HCT116 (cell line): ENCODE results near the gene SRPK2. TPM values are rescaled to one million over a fixed set of nuclear protein-coding genes. Genes with fewer than 3 reads are reported as not detected.

Source experiments
- ATAC-seq: fragments of 200-7000 bp; cut with Tn5 transposase; 2 replicates; pipeline ENCODE4 v1.9.1; 2020; ENCODE audit warnings: mild to moderate bottlenecking, moderate library complexity
- BruUV-seq: library from RNA; stranded (reverse); fragments of 400-500 nt; replicated peaks from 2 replicates; lab custom pipeline; 2021; lab: Mats Ljungman, UMichigan
- CTCF ChIA-PET: fragments of 300-600 bp; sonication (Branson Sonifier 250); formaldehyde crosslinking; loops from one replicate; lab custom pipeline; 2021; ENCODE audit warnings: antibody characterized with exemption; lab: Charles Lee
- POLR2A ChIA-PET: fragments of 300-600, 350-600 bp; sonication (Branson Sonifier 250); formaldehyde crosslinking; loops from one replicate; lab custom pipeline; 2021; ENCODE audit warnings: antibody characterized with exemption; lab: Charles Lee
- RAD21 ChIA-PET, 2 experiments: fragments of 300-600 bp; sonication (Branson Sonifier 250); formaldehyde crosslinking; loops; one replicate each; lab custom pipeline; 2023; ENCODE audit warnings: low total read pairs in 2 of 2; ENCODE audit not compliant: uncharacterized antibody in 2 of 2, unreplicated experiment in 2 of 2, low non-redundant PET in 1 of 2; lab: Charles Lee
- DNase-seq: peaks from one replicate; pipeline ENCODE4 v3.0.0-alpha.2; 2010; ENCODE audit warnings: low read depth, low spot score
- H2AFZ ChIP-seq: fragments of 200-600 bp; shearing (Covaris generic), sonication (generic); 2 replicates; pipeline ENCODE4 v1.6.1; 2017; ENCODE audit warnings: low read depth, mixed run types, mixed read lengths, antibody characterized with exemption, low read length; ENCODE audit not compliant: poor library complexity, severe bottlenecking
- H3K27ac ChIP-seq: 2 replicates; pipeline ENCODE4 v1.5.1; 2012; ENCODE audit warnings: low read depth, low read length
- H3K27me3 ChIP-seq: fragments of 200-600 bp; sonication (generic); 2 replicates; pipeline ENCODE4 v1.6.1; 2016; ENCODE audit warnings: mixed run types, low read length, mixed read lengths; ENCODE audit not compliant: insufficient read depth
- H3K36me3 ChIP-seq, 2 experiments: fragments of 200-500 bp in 1 of 2; fragments of 200-600 bp in 1 of 2; sonication (Bioruptor generic) in 1 of 2; sonication (generic) in 1 of 2; 2 replicates each; pipeline versions ENCODE4 v1.5.1 to v1.6.1; 2014 to 2016; ENCODE audit warnings: low read length in 2 of 2, inconsistent platforms in 1 of 2, mixed read lengths in 1 of 2, mixed run types in 1 of 2; ENCODE audit not compliant: insufficient read depth in 2 of 2, control insufficient read depth in 1 of 2
- H3K4me1 ChIP-seq, 2 experiments: fragments of 200-600 bp in 1 of 2; sonication (generic) in 1 of 2; 2 replicates each; pipeline versions ENCODE4 v1.5.1 to v1.6.1; 2012 to 2017; ENCODE audit warnings: low read length in 2 of 2, inconsistent platforms in 1 of 2, mild to moderate bottlenecking in 1 of 2, mixed read lengths in 1 of 2, mixed run types in 1 of 2, moderate library complexity in 1 of 2; ENCODE audit not compliant: insufficient read depth in 2 of 2, control insufficient read depth in 1 of 2
- H3K4me2 ChIP-seq: fragments of 200-600 bp; sonication (generic); 2 replicates; pipeline ENCODE4 v1.6.1; 2017; ENCODE audit warnings: mixed run types, low read length, mixed read lengths
- H3K4me3 ChIP-seq, 2 experiments: fragments of 200-600 bp in 1 of 2; sonication (generic) in 1 of 2; replicated peaks in 1 of 2; 2 replicates each; pipeline ENCODE4 v1.5.1; 2011 to 2016; ENCODE audit warnings: low read length in 2 of 2, control low read depth in 1 of 2, low read depth in 1 of 2, mild to moderate bottlenecking in 1 of 2, mixed read lengths in 1 of 2, mixed run types in 1 of 2
- H3K79me2 ChIP-seq: fragments of 200-600 bp; sonication (generic); 2 replicates; pipeline ENCODE4 v1.6.1; 2017; ENCODE audit warnings: mild to moderate bottlenecking, mixed run types, low read length, moderate library complexity, mixed read lengths; ENCODE audit not compliant: insufficient read depth
- H3K9ac ChIP-seq: fragments of 200-600 bp; sonication (generic); 2 replicates; pipeline ENCODE4 v1.6.1; 2016; ENCODE audit warnings: low read length, mixed read lengths
- H3K9me2 ChIP-seq: fragments of 200-600 bp; sonication (generic), shearing (Covaris generic); 2 replicates; pipeline ENCODE4 v1.6.1; 2017; ENCODE audit warnings: mixed run types, mild to moderate bottlenecking, moderate library complexity; ENCODE audit not compliant: insufficient read depth
- H3K9me3 ChIP-seq, 2 experiments: fragments of 200-500 bp in 1 of 2; fragments of 200-600 bp in 1 of 2; sonication (Bioruptor generic) in 1 of 2; sonication (generic) in 1 of 2; 2 replicates each; pipeline ENCODE4 v1.6.1; 2014 to 2017; ENCODE audit warnings: low read length in 2 of 2, mixed read lengths in 2 of 2, inconsistent platforms in 1 of 2, low read depth in 1 of 2, mild to moderate bottlenecking in 1 of 2, mixed run types in 1 of 2, moderate library complexity in 1 of 2; ENCODE audit not compliant: control insufficient read depth in 1 of 2, insufficient read depth in 1 of 2
- H4K20me1 ChIP-seq: fragments of 200-600 bp; sonication (generic), shearing (Covaris generic); 2 replicates; pipeline ENCODE4 v1.6.1; 2017; ENCODE audit warnings: mixed run types, mild to moderate bottlenecking, moderate library complexity; ENCODE audit not compliant: insufficient read depth
- CBX3 ChIP-seq: IDR thresholded peaks from 2 replicates; pipeline ENCODE4 v1.6.1; 2012; ENCODE audit warnings: low read depth
- CEBPB ChIP-seq: IDR thresholded peaks from 2 replicates; pipeline ENCODE4 v1.6.1; 2012; ENCODE audit warnings: low read depth
- EGR1 ChIP-seq: IDR thresholded peaks from 2 replicates; pipeline ENCODE4 v1.6.1; 2012; ENCODE audit warnings: low read depth
- ELF1 ChIP-seq: IDR thresholded peaks from 2 replicates; pipeline ENCODE4 v1.6.1; 2012; ENCODE audit warnings: low read depth, borderline replicate concordance
- EZH2 ChIP-seq: fragments of 200-600 bp; sonication (generic); IDR thresholded peaks from 2 replicates; pipeline ENCODE4 v1.6.1; 2017; ENCODE audit warnings: antibody characterized with exemption, mixed run types
- EZH2phosphoT487 ChIP-seq: fragments of 200-600 bp; IDR thresholded peaks from 2 replicates; pipeline ENCODE4 v1.6.1; 2018; ENCODE audit warnings: antibody characterized with exemption, borderline replicate concordance
- FOSL1 ChIP-seq: IDR thresholded peaks from 2 replicates; pipeline ENCODE4 v1.6.1; 2012; ENCODE audit warnings: low read depth
- JUND ChIP-seq: IDR thresholded peaks from 2 replicates; pipeline ENCODE4 v1.6.1; 2012
- MAX ChIP-seq: IDR thresholded peaks from 2 replicates; pipeline ENCODE4 v1.6.1; 2012
- POLR2A ChIP-seq: IDR thresholded peaks from 2 replicates; pipeline ENCODE4 v1.7.0; 2011; ENCODE audit warnings: borderline replicate concordance; ENCODE audit not compliant: insufficient read depth, insufficient read length; ENCODE audit errors: extremely low read depth
- POLR2AphosphoS5 ChIP-seq: IDR thresholded peaks from 2 replicates; pipeline ENCODE4 v1.6.1; 2011; ENCODE audit warnings: mild to moderate bottlenecking, low read depth, low read length, moderate library complexity
- RAD21 ChIP-seq: IDR thresholded peaks from 2 replicates; pipeline ENCODE4 v1.6.1; 2012; ENCODE audit warnings: low read depth, mild to moderate bottlenecking
- SIN3A ChIP-seq: IDR thresholded peaks from 2 replicates; pipeline ENCODE4 v1.6.1; 2012; ENCODE audit warnings: low read depth
- SP1 ChIP-seq: IDR thresholded peaks from 2 replicates; pipeline ENCODE4 v1.6.1; 2012; ENCODE audit warnings: low read depth
- SRF ChIP-seq: IDR thresholded peaks from 2 replicates; pipeline ENCODE4 v1.6.1; 2012; ENCODE audit warnings: low read depth
- TCF7L2 ChIP-seq: IDR thresholded peaks from 2 replicates; pipeline ENCODE4 v1.7.0; 2011; ENCODE audit warnings: borderline replicate concordance, inconsistent platforms; ENCODE audit not compliant: insufficient read depth, insufficient read length; ENCODE audit errors: extremely low read depth
- ZBTB33 ChIP-seq: IDR thresholded peaks from 2 replicates; pipeline ENCODE4 v1.6.1; 2011; ENCODE audit warnings: mild to moderate bottlenecking, low read length, moderate library complexity; ENCODE audit not compliant: insufficient replicate concordance; ENCODE audit errors: extremely low read depth
- ZNF274 ChIP-seq: fragments of 200-500 bp; sonication (Bioruptor generic); IDR thresholded peaks from 2 replicates; pipeline ENCODE4 v1.6.1; 2014; ENCODE audit warnings: mild to moderate bottlenecking, low read depth, low read length, inconsistent platforms
- intact Hi-C: fragments of 100-400 bp; cut with micrococcal nuclease; formaldehyde crosslinking; loops from 2 replicates; pipeline ENCODE4 v1.10.0; 2022
- total RNA-seq: library from RNA; stranded (reverse); gene quantifications from one replicate; pipeline ENCODE4 v1.2.1, GENCODE V29; 2021; ENCODE audit not compliant: unreplicated experiment
- TF ChIP-seq, protein P1 (sequence below): IDR thresholded peaks from 2 replicates; pipeline ENCODE4 v1.6.1; 2012
- TF ChIP-seq, protein P2 (sequence below), 3 experiments: fragments of 200-600 bp in 1 of 3; sonication (generic) in 1 of 3; IDR thresholded peaks in 2 of 3; conservative IDR thresholded peaks in 1 of 3; 2 replicates each; pipeline ENCODE4 v1.5.1; 2012 to 2017; ENCODE audit warnings: low read depth in 2 of 3, low read length in 2 of 3, antibody characterized with exemption in 1 of 3, borderline replicate concordance in 1 of 3, control low read depth in 1 of 3, mild to moderate bottlenecking in 1 of 3, mixed read lengths in 1 of 3, mixed run types in 1 of 3, moderate library complexity in 1 of 3; ENCODE audit not compliant: insufficient read depth in 1 of 3

SRPK2 gene
- total RNA-seq, 1 experiment from 2014 or later: 37.4 TPM

DNA sequence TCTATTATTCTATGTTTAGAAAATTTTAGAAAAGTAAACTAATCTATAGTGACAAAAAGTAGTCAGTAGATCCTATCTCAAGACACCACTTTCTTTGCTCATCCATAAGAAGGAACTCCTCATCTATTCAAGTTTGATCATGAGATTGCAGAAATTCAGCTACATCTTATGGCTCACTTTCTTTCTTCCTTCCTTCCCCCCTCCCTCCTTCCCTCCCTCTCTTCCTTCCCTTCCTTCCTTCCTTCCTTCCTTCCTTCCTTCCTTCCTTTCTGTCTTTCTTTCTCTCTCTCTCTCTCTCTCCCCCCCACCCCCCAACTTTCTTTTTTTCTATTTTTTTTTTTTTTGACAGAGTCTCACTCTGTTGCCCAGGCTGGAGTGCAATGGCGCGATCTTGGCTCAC is 35.3 kb upstream of the SRPK2 start:
- H3K27ac ChIP-seq: no peak overlapping the region
- no peaks in the 10 kb centered on the region for H3K9me3 ChIP-seq
- H3K4me1 ChIP-seq: no peaks in the 10 kb centered on the region
- H3K79me2 ChIP-seq: no peaks in the 10 kb centered on the region
- no peak for DNase-seq
- RAD21 ChIA-PET: no interaction called here
- CTCF ChIA-PET: interaction anchor here (0.6 kb wide), 1 partner anchor 528 kb away, joined by 4 read pairs; no protein-coding TSS in a partner anchor
- no TSS peak for BruUV-seq
- no peaks in the 10 kb centered on the region for H3K27me3 ChIP-seq
- POLR2A ChIA-PET: no interaction called here
- no peak overlapping the region for H3K9ac ChIP-seq
- H4K20me1 ChIP-seq: no peaks in the 10 kb centered on the region
- no peak for TF ChIP-seq FOSL1
- TF ChIP-seq EGR1: no peak
- no peak for TF ChIP-seq CEBPB
- TF ChIP-seq ELF1: no peak
- TF ChIP-seq EZH2: no peak
- no peak for TF ChIP-seq SP1
- TF ChIP-seq CBX3: no peak
- TF ChIP-seq SRF: no peak
- TF ChIP-seq POLR2A: no peak
- TF ChIP-seq ZBTB33: no peak
- TF ChIP-seq, protein P1, sequence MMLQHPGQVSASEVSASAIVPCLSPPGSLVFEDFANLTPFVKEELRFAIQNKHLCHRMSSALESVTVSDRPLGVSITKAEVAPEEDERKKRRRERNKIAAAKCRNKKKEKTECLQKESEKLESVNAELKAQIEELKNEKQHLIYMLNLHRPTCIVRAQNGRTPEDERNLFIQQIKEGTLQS: no peak
- no peak for TF ChIP-seq EZH2phosphoT487
- TF ChIP-seq JUND: no peak
- TF ChIP-seq RAD21: no peak
- no peak for TF ChIP-seq TCF7L2
- TF ChIP-seq ZNF274: no peak
- no peak for TF ChIP-seq SIN3A
- TF ChIP-seq MAX: no peak
- TF ChIP-seq POLR2AphosphoS5: no peak
- TF ChIP-seq, protein P2, sequence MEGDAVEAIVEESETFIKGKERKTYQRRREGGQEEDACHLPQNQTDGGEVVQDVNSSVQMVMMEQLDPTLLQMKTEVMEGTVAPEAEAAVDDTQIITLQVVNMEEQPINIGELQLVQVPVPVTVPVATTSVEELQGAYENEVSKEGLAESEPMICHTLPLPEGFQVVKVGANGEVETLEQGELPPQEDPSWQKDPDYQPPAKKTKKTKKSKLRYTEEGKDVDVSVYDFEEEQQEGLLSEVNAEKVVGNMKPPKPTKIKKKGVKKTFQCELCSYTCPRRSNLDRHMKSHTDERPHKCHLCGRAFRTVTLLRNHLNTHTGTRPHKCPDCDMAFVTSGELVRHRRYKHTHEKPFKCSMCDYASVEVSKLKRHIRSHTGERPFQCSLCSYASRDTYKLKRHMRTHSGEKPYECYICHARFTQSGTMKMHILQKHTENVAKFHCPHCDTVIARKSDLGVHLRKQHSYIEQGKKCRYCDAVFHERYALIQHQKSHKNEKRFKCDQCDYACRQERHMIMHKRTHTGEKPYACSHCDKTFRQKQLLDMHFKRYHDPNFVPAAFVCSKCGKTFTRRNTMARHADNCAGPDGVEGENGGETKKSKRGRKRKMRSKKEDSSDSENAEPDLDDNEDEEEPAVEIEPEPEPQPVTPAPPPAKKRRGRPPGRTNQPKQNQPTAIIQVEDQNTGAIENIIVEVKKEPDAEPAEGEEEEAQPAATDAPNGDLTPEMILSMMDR (IDR thresholded peaks at IDR 0.05 in 2 of 3, conservative IDR thresholded peaks at IDR 0.05 in 1 of 3; ENCODE audit: borderline replicate concordance in 1 of 3, insufficient read depth in 1 of 3, low read depth in 2 of 3, low read length in 2 of 3): no peak
- no peaks in the 10 kb centered on the region for H3K36me3 ChIP-seq
- no peak for ATAC-seq
- H3K4me3 ChIP-seq: no peak overlapping the region
- H3K4me2 ChIP-seq: no peak overlapping the region
- H2AFZ ChIP-seq: no peak overlapping the region
- no peaks in the 10 kb centered on the region for H3K9me2 ChIP-seq
- intact Hi-C loops: no loop called here
